ENCODE results near the gene HIF3A. TPM values are rescaled to one million over a fixed set of nuclear protein-coding genes. Genes with fewer than 3 reads are reported as not detected.

Gene HIF3A
- total RNA-seq, 1 experiment from 2014 or later = 31.9 TPM

GRCh38 chr19:46383846-46384245 is 87.0 kb downstream of the HIF3A start:
- Histone ChIP-seq H4K8ac (replicated peaks; ENCODE audit: insufficient read length, low read depth, low read length) (no peak overlapping the region), H3K9ac (ENCODE audit: extremely low read depth, insufficient read length, low read length) (no peak overlapping the region), H3K27me3 (ENCODE audit: insufficient read depth, low read length) (no peaks in the 10 kb centered on the region), H3K79me2 (ENCODE audit: insufficient read depth, low read length) (no peaks in the 10 kb centered on the region), H4K20me1 (ENCODE audit: control insufficient read depth, insufficient read depth, insufficient read length) (no peaks in the 10 kb centered on the region), H2BK5ac (ENCODE audit: insufficient read length, low read length) (no peak overlapping the region), H3K27ac (ENCODE audit: insufficient read length, low read depth, low read length) (no peak overlapping the region), H4K91ac (ENCODE audit: insufficient read length, low read depth, low read length) (no peak overlapping the region), H3K56ac (ENCODE audit: insufficient read length, low read depth, low read length) (no peak overlapping the region), H3K9me3 (ENCODE audit: control insufficient read depth, low read depth, low read length) (no peaks in the 10 kb centered on the region), H3K4me1 (ENCODE audit: insufficient read depth, low read length) (no peaks in the 10 kb centered on the region), H2AK5ac (ENCODE audit: insufficient read length, low read length) (no peak overlapping the region), H2BK120ac (ENCODE audit: low read depth, low read length, poor library complexity, severe bottlenecking) (no peak overlapping the region), H3K18ac (ENCODE audit: insufficient read length, low read depth, low read length) (no peak overlapping the region), H3K79me1 (ENCODE audit: insufficient read depth, low read depth, low read length, poor library complexity, severe bottlenecking) (no peaks in the 10 kb centered on the region), H3K14ac (ENCODE audit: insufficient read depth, low read length) (no peak overlapping the region), H2BK20ac (ENCODE audit: low read depth, low read length, poor library complexity, severe bottlenecking) (no peak overlapping the region), H2BK15ac (ENCODE audit: low read depth, low read length) (no peak overlapping the region), H3T11ph (ENCODE audit: low read length) (no peak overlapping the region), H2BK12ac (ENCODE audit: insufficient read length, low read depth, low read length) (no peak overlapping the region), H3K23ac (ENCODE audit: insufficient read length, low read depth, low read length) (no peak overlapping the region), H3K4ac (ENCODE audit: low read depth, low read length) (no peak overlapping the region), H2AFZ (ENCODE audit: low read length) (no peak overlapping the region), H4K5ac (ENCODE audit: insufficient read length, low read depth, low read length) (no peak overlapping the region), H3K23me2 (ENCODE audit: insufficient read length, low read depth, low read length, poor library complexity, severe bottlenecking) (no peaks in the 10 kb centered on the region), H3K4me2 (ENCODE audit: insufficient read depth, insufficient read length, low read length) (no peak overlapping the region)
- Mint-ChIP-seq H3K27ac (peak overlapping the region in 1 of 3 experiments; percentile 58; a peak in 1 of 7 replicates), H3K4me3 (no peak overlapping the region), H3K27me3 (ENCODE audit: low read depth) (no peaks in the 10 kb centered on the region), H3K9me3 (no peaks in the 10 kb centered on the region), H3K4me1 (no peaks in the 10 kb centered on the region; a peak in 1 of 4 replicates), H3K36me3 (ENCODE audit: insufficient read depth in 1 of 3, low read depth in 3 of 3) (peaks cover 51 to 93% (median 84%) of the 10 kb centered on the region in 3 experiments)
- no CpG with 5 or more reads among the region's 7 CpGs for WGBS (ENCODE audit: extremely low coverage, insufficient read length, low lambda C conversion rate)
- no peak for TF ChIP-seq CTCF (conservative IDR thresholded peaks at IDR 0.05)
- DNase-seq = peak; percentile 20

Measured in H9 (cell line).